Measurements from ENCODE around the gene FNDC3B.
"Not testable (repeated sequence)": the region's sequence is repeated elsewhere in the genome, so short reads cannot be mapped to it uniquely, and the experiment has no call there.

Gene FNDC3B

GRCh38 chr3:172365028-172365567 lies 325.7 kb downstream of the FNDC3B start:
- DNase-seq (ENCODE audit: low spot score), result no peak

GRCh38 chr3:172367205-172368105 lies 328.1 kb downstream of the FNDC3B start:
- no peak for DNase-seq (ENCODE audit: low spot score)

GRCh38 chr3:172368556-172368955 lies 329.2 kb downstream of the FNDC3B start:
- not testable (repeated sequence) for DNase-seq (ENCODE audit: low spot score)

GRCh38 chr3:172369590-172370259 lies 330.3 kb downstream of the FNDC3B start:
- no peak for DNase-seq (ENCODE audit: low spot score)

- DNase-seq (ENCODE audit: low spot score), result peak; percentile 22
Observed at GRCh38 chr3:172370419-172370818, 331.0 kb downstream of the FNDC3B start.

GRCh38 chr3:172371544-172371943 lies 332.2 kb downstream of the FNDC3B start:
- no peak for DNase-seq (ENCODE audit: low spot score)

- no peak for DNase-seq (ENCODE audit: low spot score)
Observed at GRCh38 chr3:172372895-172373294, 333.5 kb downstream of the FNDC3B start.

GRCh38 chr3:172373912-172374311 lies 334.5 kb downstream of the FNDC3B start:
- no peak for DNase-seq (ENCODE audit: low spot score)

GRCh38 chr3:172375206-172375850 lies 335.9 kb downstream of the FNDC3B start:
- DNase-seq (ENCODE audit: low spot score), result no peak

GRCh38 chr3:172376402-172376801 lies 337.0 kb downstream of the FNDC3B start:
- no peak for DNase-seq (ENCODE audit: low spot score)

- DNase-seq (ENCODE audit: low spot score), result no peak
Observed at GRCh38 chr3:172376881-172377280, 337.5 kb downstream of the FNDC3B start.

GRCh38 chr3:172378439-172378838 lies 339.1 kb downstream of the FNDC3B start:
- DNase-seq (ENCODE audit: low spot score), result no peak

- DNase-seq (ENCODE audit: low spot score), result no peak
Observed at GRCh38 chr3:172379372-172379771, 340.0 kb downstream of the FNDC3B start.

GRCh38 chr3:172380632-172381031 lies 341.3 kb downstream of the FNDC3B start:
- no peak for DNase-seq (ENCODE audit: low spot score)

- DNase-seq (ENCODE audit: low spot score), result no peak
Observed at GRCh38 chr3:172383306-172383796, 344.0 kb downstream of the FNDC3B start.

GRCh38 chr3:172384836-172385235 lies 345.5 kb downstream of the FNDC3B start:
- no peak for DNase-seq (ENCODE audit: low spot score)

- DNase-seq (ENCODE audit: low spot score), result no peak
Observed at GRCh38 chr3:172387728-172388127, 348.4 kb downstream of the FNDC3B start.

GRCh38 chr3:172388412-172389078 lies 349.2 kb downstream of the FNDC3B start:
- DNase-seq (ENCODE audit: low spot score), result no peak

GRCh38 chr3:172390792-172391191 lies 351.4 kb downstream of the FNDC3B start:
- DNase-seq (ENCODE audit: low spot score), result no peak

GRCh38 chr3:172391592-172392302 lies 352.4 kb downstream of the FNDC3B start:
- DNase-seq (ENCODE audit: low spot score), result peak; percentile 38

- no peak for DNase-seq (ENCODE audit: low spot score)
Observed at GRCh38 chr3:172394692-172395091, 355.3 kb downstream of the FNDC3B start.
